T-helper 17 cell (primary cell): Measurements from ENCODE around the gene GSE1. TPM values are rescaled to one million over a fixed set of nuclear protein-coding genes. Genes with fewer than 3 reads are reported as not detected.

Experiments used
- ATAC-seq: fragments of 150-1000 bp; cut with Tn5 transposase; 2 replicates; pipeline ENCODE4 v1.10.0; 2021; ENCODE audit warnings: mild to moderate bottlenecking, moderate library complexity
- DNase-seq, 3 donors: peaks; one replicate each; pipeline versions ENCODE4 v3.0.0 to v3.0.0-alpha.2; 2020 to 2021
- H3K9me3 ChIP-seq: one replicate; pipeline ENCODE4 v1.7.0; 2013; ENCODE audit warnings: low read length, mild to moderate bottlenecking; ENCODE audit not compliant: control insufficient read depth, poor library complexity, severe bottlenecking
- H3K27ac Mint-ChIP-seq: one replicate; pipeline ENCODE4 v1.8.0; 2022; ENCODE audit warnings: mild to moderate bottlenecking, moderate library complexity, mixed read lengths
- H3K27me3 Mint-ChIP-seq: one replicate; pipeline ENCODE4 v1.8.0; 2022; ENCODE audit warnings: mixed read lengths
- H3K36me3 Mint-ChIP-seq: one replicate; pipeline ENCODE4 v1.8.0; 2022; ENCODE audit warnings: low read depth, mixed read lengths
- H3K4me1 Mint-ChIP-seq: one replicate; pipeline ENCODE4 v1.8.0; 2022; ENCODE audit warnings: mild to moderate bottlenecking, mixed read lengths
- H3K4me3 Mint-ChIP-seq: one replicate; pipeline ENCODE4 v1.8.0; 2022; ENCODE audit warnings: mild to moderate bottlenecking, moderate library complexity, mixed read lengths
- total RNA-seq, 4 donors: library from RNA in 2 of 4; stranded (reverse) in 2 of 4; gene quantifications; one replicate each; pipeline ENCODE4 v1.2.3 and lab custom pipeline; 2022 to 2026

GSE1 gene
- total RNA-seq, 2 donors from 2014 or later: 39.1 to 40.9 TPM

DNA sequence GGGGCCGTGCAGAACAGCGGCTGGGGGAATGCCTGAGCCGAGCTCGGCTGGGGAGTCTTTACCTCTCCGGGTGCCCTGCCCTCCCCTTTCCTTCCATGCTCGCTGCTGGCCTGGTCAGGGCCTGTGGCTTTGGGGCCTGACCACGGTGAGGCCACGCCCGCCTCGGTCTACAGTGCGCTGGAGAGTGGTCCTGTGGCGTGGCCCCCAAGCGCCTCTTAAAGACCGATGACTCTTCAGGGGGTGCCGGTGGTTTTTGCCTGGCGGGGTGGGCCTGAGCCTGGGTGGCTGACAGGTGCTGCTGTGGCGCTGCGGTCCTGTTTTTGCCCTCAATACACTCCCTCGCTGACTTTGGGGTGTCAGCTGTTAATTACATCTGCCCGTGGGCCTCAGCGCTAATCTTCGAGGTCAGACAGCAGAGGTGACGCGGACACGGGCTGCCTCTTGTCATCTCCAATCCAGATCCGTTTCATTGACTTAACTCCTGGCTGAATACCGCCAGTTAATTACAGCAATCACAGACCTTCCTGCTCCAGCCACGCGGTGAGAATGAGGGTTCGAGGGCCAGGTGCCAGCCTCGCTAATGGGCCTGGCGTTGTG, 29.7 kb downstream of the GSE1 start:
- Mint-ChIP-seq H3K4me1 (peaks cover 12% of the 10 kb centered on the region), H3K4me3 (no peak overlapping the region), H3K27me3 (no peaks in the 10 kb centered on the region), H3K36me3 (no peaks in the 10 kb centered on the region), H3K27ac (no peak overlapping the region)
- no peak for DNase-seq
- no peak for ATAC-seq
- H3K9me3 ChIP-seq: no peaks in the 10 kb centered on the region

DNA sequence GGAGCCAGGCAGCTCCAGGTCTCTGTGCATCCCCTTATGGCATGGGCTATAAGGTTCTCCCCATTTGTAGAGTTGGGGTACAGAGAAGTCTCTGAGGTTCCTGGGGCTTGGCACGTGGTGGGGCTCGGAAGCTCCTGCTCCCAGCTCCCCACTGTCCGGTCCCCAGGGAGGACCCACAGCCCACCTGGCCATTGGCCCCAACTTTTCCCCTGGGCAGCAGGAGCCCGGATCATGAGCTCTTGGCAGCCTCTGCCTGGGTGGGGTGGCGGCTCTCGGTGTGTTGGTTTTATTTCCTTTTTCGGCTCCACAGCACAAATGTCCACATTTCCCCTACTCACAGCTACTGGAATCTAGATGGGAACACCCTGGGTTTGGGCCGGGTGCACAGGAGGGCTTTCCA, 30.5 kb downstream of the GSE1 start:
- Mint-ChIP-seq H3K27me3 (no peaks in the 10 kb centered on the region), H3K4me3 (no peak overlapping the region), H3K27ac (no peak overlapping the region), H3K4me1 (peaks cover 15% of the 10 kb centered on the region), H3K36me3 (no peaks in the 10 kb centered on the region)
- H3K9me3 ChIP-seq: no peaks in the 10 kb centered on the region
- no peak for ATAC-seq
- DNase-seq: no peak

GRCh38 chr16:85644093-85644712, 31.1 kb downstream of the GSE1 start:
- Mint-ChIP-seq H3K27me3 (no peaks in the 10 kb centered on the region), H3K4me1 (peaks cover 14% of the 10 kb centered on the region), H3K27ac (peak overlapping the region; percentile 21), H3K36me3 (no peaks in the 10 kb centered on the region), H3K4me3 (peak overlapping the region; percentile 65)
- no peaks in the 10 kb centered on the region for H3K9me3 ChIP-seq
- DNase-seq (no peak), ATAC-seq (no peak)

DNA sequence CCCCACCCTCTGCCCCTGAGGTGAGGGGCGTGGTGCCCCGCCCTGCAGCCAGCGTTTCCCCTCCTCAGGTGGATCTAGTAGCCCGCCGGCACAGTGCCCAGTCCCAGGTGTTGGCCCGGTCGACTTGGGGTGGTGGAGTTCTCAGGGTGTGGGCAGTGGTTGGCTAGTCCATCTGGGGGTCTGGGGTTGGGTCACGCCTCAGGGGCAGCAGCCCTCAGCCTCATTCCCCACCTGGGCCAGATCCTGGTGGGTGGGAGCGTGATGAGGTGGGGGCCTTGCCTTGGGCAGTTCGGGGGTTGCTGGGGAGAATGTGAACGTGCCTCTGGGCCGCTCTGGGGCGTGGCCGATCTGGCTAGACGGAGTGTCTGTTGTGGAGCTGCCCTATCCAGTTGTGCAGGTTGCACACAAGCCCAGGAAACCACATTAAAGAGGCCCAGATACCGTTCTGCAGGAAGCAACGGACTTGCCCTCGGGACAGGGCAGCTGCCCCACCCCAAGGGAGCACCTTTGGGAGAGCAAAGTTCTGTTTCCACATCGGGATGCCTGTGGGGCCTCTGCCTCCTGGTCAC, 32.0 kb downstream of the GSE1 start:
- no peak for DNase-seq
- ATAC-seq: no peak
- Mint-ChIP-seq H3K27ac (peak overlapping the region; percentile 21), H3K36me3 (no peaks in the 10 kb centered on the region), H3K4me3 (no peak overlapping the region), H3K4me1 (peaks cover 11% of the 10 kb centered on the region), H3K27me3 (no peaks in the 10 kb centered on the region)
- no peaks in the 10 kb centered on the region for H3K9me3 ChIP-seq

DNA sequence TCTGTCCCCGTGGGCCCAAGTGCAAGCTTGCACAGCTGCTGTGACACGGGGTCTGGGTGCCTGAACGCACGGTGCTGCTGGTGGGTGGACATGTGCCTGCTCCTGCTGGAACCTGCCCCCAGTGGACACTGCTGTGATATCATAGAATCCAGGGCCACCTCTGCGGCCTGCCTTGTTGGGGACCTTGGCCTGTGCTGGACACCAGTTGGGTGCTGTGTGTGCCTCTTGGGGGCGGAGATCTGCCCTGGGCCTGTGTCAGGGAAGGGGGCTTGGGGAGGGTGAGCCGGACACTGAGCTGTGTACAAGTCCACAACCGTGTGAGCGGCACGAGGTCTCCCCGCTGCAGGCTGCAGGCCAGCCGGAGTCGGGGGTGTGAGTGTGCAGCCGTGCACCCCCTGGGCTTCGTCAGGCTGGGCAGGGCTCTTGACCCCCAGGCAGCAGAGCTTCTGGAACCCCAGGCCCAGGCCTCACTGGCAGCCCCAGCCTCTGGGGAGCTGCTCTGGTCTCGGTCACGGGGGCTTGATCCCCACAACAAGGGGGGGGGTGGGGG, 33.3 kb downstream of the GSE1 start:
- no peak for ATAC-seq
- no peaks in the 10 kb centered on the region for H3K36me3 Mint-ChIP-seq
- no peak for DNase-seq
- no peaks in the 10 kb centered on the region for H3K27me3 Mint-ChIP-seq
- H3K4me1 Mint-ChIP-seq: peaks cover 11% of the 10 kb centered on the region
- H3K9me3 ChIP-seq: no peaks in the 10 kb centered on the region
- H3K4me3 Mint-ChIP-seq: no peak overlapping the region
- H3K27ac Mint-ChIP-seq: no peak overlapping the region

GRCh38 chr16:85646976-85647375, 33.9 kb downstream of the GSE1 start:
- no peaks in the 10 kb centered on the region for H3K27me3 Mint-ChIP-seq
- DNase-seq (no peak), ATAC-seq (no peak)
- peaks cover 11% of the 10 kb centered on the region for H3K4me1 Mint-ChIP-seq
- no peaks in the 10 kb centered on the region for H3K9me3 ChIP-seq
- H3K27ac Mint-ChIP-seq: no peak overlapping the region
- H3K36me3 Mint-ChIP-seq: no peaks in the 10 kb centered on the region
- no peak overlapping the region for H3K4me3 Mint-ChIP-seq

DNA sequence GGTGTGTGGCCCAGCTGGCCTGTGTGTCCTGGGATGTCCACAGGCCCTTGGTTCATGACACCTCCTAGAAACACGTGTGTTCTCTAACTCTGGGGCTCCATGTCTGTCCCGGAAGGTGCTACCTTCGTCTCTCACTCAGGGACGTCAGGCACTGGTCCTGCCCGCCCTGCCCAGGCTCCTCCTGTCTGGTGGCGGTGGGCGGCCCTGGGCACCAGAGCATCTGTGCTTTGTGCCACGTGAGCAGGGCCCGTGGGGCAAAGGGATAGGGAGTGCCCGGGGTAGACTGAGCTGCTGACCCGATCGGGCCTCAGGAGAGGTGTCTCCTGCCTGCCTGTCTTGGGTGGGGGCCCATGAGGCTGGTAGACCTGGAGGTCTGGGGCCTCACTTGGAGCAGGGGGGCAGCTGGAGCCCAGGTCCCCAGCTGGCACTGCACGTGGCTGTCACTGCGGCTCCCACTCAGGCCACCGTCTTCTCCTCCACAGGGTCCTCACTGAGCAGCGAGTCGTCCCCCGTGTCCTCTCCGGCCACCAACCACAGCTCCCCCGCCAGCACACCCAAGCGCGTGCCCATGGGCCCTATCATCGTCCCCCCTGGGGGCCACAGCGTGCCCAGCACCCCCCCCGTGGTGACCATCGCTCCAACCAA, 35.1 kb downstream of the GSE1 start:
- H3K9me3 ChIP-seq: no peaks in the 10 kb centered on the region
- no peak for DNase-seq
- Mint-ChIP-seq H3K36me3 (no peaks in the 10 kb centered on the region), H3K27me3 (no peaks in the 10 kb centered on the region), H3K4me3 (no peak overlapping the region), H3K4me1 (peaks cover 11% of the 10 kb centered on the region), H3K27ac (no peak overlapping the region)
- ATAC-seq: no peak

DNA sequence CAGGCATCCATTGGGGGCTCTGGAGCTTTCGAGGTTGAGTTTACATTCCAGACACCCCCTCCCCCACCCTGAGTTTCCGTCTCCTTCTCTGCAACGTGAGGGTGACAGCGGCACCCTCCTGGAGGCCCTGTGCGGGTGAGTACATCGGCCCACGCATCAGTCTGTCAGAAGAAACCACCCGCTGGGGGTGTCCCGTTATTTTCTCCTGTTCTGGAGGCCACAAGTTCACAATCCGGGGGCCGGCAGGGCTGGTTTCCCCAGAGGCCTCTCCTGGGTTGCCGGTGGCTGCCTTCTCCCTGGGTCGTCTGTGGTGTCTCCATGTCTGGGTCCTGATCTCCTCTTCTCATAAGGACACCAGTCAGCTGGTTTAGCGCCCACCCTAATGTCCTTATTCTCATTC, 35.7 kb downstream of the GSE1 start:
- ATAC-seq (no peak), DNase-seq (no peak)
- no peaks in the 10 kb centered on the region for H3K9me3 ChIP-seq
- no peak overlapping the region for H3K27ac Mint-ChIP-seq
- H3K4me1 Mint-ChIP-seq: peaks cover 11% of the 10 kb centered on the region
- no peaks in the 10 kb centered on the region for H3K27me3 Mint-ChIP-seq
- H3K4me3 Mint-ChIP-seq: no peak overlapping the region
- no peaks in the 10 kb centered on the region for H3K36me3 Mint-ChIP-seq

- ATAC-seq: no peak
Observed at GRCh38 chr16:85649411-85650134, 36.5 kb downstream of the GSE1 start.

DNA sequence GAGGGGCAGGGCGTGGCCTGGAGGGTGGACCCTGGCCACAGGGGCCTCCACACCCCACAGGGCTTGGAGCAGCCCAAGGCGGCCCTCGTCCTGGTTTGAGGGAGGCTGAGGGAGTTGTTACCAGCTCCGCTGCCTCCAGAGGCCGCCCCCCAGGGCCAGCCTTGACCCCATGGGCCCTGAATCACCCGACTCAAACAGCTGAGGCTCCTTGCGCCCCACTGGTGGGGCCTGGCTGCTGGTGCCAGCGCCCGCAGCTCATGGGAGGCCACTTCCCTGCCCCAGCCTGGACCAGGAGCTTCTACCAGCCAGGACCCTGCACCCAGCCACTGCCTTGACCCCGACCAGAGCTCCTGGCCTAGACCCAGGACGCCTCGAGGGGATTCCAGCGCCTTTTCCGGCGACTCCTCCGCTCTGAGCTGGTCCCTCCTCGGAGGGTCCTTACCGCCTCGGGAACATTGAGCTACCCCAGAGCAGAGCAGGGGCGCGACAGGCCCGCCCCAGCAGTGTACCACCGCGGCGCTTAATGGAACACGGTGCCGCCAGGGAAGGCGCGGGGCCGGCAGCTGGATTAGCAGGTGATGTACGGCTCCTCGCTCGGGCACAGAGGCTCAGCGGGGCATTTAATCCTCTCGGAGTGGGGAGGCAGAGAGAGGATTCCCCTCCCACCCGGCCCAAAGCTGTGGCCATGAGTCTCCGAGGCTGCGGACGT, 37.2 kb downstream of the GSE1 start:
- Mint-ChIP-seq H3K36me3 (no peaks in the 10 kb centered on the region), H3K4me3 (no peak overlapping the region), H3K4me1 (peaks cover 8% of the 10 kb centered on the region), H3K27me3 (no peaks in the 10 kb centered on the region), H3K27ac (no peak overlapping the region)
- no peaks in the 10 kb centered on the region for H3K9me3 ChIP-seq
- DNase-seq (no peak), ATAC-seq (no peak)

More at GRCh38 chr16:85649411-85650134, 36.5 kb downstream of the GSE1 start:
- no peaks in the 10 kb centered on the region for H3K36me3 Mint-ChIP-seq
- no peaks in the 10 kb centered on the region for H3K27me3 Mint-ChIP-seq
- H3K27ac Mint-ChIP-seq: no peak overlapping the region
- no peak for DNase-seq
- no peak overlapping the region for H3K4me3 Mint-ChIP-seq
- H3K9me3 ChIP-seq: no peaks in the 10 kb centered on the region
- H3K4me1 Mint-ChIP-seq: peaks cover 6% of the 10 kb centered on the region

DNA sequence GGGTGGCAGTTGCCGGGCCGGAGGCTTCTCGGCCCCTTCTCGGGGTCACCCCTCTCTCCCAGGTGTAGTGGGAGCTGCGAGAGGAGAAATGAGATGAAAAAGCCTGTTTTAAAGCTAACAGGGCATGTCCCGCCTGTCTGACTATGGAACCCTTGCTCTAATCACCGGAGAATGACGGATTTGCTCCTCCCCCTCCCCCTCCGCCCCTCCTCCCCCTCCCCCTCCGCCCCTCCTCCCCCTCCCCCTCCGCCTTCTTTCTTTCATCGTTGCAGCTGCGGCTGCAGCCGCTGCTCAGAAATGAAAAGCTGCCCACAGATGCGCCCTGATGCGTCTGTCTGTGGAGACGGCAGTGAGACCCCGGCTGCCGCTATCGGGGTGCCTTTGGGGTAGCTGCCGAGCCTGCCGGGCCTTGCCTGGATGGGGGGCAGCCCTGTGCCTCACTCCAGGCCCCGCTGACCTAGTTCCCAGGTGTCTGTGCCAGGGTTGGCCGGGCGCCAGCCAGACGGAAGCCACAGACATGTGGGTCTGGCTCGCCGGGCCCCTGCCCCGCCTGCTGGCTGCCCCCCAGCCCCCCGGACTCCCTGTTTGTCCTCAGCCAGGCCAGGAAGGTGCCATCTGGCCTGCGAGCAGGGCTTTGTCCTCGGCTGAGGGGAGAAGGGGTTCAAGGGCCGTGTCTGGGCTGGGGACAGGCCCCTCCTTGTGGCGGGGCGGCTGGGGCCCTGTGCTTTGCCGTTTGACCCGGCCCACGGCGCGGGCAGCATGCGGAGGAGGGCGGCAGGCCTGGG, 37.9 kb downstream of the GSE1 start:
- ATAC-seq (peak; percentile 49), DNase-seq (peak in 1 of 3 donors; percentile 18)
- peaks cover 8% of the 10 kb centered on the region for H3K4me1 Mint-ChIP-seq
- H3K9me3 ChIP-seq: no peaks in the 10 kb centered on the region
- no peak overlapping the region for H3K27ac Mint-ChIP-seq
- H3K27me3 Mint-ChIP-seq: no peaks in the 10 kb centered on the region
- H3K4me3 Mint-ChIP-seq: no peak overlapping the region
- peaks cover under 1% of the 10 kb centered on the region for H3K36me3 Mint-ChIP-seq
